Fibroblast of skin of back (primary cell): ENCODE data around the gene AOPEP.
A peak's percentile ranks its signal among the peaks of the same experiment; 100 is the strongest.

Experiments
- DNase-seq: peaks from one replicate; pipeline ENCODE4 v3.0.0-alpha.2; 2013

The AOPEP gene

GRCh38 chr9:94796687-94797086 lies 70.2 kb downstream of the AOPEP start:
- no peak for DNase-seq

DNA sequence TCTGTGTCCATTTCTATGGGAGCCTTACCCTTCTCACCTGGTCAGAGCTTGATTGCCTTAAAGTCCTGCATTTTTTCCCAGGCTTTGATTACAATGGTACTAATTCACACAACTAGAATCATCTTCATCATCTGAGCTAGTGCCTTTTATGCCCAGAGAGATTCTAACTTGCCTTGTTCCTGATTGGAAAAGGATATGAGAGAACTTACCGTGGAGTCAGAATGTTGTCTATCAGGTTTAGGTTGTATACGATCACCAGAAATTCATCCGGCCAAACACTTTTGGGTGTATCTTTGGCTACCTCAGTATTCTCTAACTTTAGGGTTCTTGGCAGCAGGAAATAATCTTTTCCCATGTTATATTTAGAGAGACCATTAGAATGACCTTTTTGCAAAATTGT lies 71.7 kb downstream of the AOPEP start:
- DNase-seq: no peak

GRCh38 chr9:94798708-94799107 lies 72.2 kb downstream of the AOPEP start:
- no peak for DNase-seq

GRCh38 chr9:94799578-94800264 lies 73.2 kb downstream of the AOPEP start:
- DNase-seq: peak; percentile 89

- DNase-seq: no peak
Measured at GRCh38 chr9:94800424-94801117, 74.1 kb downstream of the AOPEP start.

DNA sequence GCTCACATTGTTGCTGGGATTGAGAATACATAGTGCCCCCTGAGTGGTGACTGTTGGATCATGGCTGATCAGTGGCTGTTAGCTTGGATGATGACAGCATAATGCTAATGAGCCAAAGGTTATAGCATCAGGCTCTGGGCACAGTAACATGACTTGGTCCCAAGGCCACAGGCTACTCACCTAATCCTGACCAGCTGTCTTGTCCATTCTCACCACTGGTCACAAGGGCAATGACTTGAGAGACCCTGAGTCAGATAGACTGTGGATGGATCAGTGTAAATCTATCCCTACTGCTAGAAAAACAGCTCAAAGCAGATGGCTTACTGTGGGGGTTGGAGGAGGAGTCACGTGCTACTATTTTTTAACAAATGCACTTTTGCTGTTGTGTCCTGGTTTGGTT lies 74.7 kb downstream of the AOPEP start:
- DNase-seq: no peak

DNA sequence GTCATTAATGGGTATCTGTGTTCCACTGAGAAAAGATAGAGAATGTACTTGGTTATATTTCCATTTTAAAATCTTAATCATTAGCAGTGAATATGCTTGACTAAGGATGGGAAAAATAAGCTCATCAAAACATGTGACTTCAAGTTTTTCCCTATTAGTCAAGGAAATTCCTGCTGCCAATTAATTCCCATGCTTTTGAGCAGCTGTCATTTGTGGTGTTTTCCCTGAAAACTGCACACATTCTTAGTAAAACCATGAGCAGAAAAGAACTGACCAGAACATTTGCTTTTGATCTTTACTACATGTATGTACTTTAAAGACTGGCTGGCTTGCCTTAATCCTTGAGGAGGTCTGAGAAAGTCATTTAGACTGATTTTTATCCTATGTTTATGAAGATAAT lies 75.2 kb downstream of the AOPEP start:
- DNase-seq: peak; percentile 80

DNA sequence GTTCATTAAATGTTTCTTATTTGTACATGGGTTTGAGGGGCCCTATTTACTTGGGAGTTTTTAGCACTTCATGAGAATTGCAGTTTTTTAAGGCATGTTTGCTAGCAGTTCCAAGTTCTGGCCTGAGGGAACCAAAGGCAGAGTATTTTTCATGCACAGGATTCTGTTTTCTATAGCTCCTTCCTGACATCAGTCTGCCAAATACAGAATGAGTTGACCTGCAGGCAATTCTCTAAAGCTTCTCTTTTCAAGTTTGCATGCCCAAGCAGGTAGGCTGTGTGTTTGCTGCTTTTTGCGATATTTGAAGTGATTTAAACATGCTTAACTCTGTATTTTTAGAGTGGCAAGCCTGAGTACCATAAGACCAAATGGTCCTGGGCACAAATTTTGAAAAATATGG lies 75.8 kb downstream of the AOPEP start:
- no peak for DNase-seq

DNA sequence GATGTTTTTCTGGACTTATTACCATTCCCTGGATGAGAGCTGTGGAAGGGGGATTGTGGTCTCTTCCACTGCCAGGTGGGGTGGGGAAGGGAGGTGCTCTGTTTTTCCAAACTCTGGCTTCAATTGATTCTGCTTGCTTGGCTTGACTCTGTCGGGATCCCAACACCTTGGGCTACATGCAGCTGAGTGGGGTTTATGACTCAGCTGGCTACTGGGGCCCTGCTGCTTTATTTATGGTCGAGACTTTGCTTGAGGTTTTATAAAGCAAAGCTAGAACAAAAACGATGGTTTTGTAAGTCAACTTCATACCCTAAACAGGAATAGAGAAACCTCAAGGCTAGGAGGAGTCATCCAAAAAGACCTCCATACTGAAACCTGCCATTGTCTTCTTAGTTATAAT lies 76.3 kb downstream of the AOPEP start:
- DNase-seq: peak; percentile 54

DNA sequence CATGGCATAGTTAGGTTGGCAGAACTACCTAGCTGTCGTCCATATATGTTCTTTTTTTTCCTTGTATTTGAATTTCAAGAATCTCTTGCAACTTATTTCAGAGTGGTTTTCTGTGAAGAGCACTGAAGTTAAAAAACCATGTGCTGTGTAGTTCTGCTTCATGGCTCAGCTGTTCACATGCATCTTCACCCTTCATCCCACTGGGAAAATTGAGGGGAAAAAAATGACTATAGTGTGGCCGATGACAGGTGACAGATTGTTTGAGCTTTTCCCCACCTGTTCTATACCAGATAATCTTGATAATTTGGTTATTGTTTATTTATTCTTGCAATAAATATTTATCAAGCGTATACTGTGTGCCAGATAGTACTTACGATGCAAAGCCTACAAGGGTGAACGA lies 77.8 kb downstream of the AOPEP start:
- no peak for DNase-seq

- DNase-seq: no peak
Measured at GRCh38 chr9:94805051-94805489, 78.6 kb downstream of the AOPEP start.

GRCh38 chr9:94805585-94805984 lies 79.1 kb downstream of the AOPEP start:
- peak; percentile 61 for DNase-seq

DNA sequence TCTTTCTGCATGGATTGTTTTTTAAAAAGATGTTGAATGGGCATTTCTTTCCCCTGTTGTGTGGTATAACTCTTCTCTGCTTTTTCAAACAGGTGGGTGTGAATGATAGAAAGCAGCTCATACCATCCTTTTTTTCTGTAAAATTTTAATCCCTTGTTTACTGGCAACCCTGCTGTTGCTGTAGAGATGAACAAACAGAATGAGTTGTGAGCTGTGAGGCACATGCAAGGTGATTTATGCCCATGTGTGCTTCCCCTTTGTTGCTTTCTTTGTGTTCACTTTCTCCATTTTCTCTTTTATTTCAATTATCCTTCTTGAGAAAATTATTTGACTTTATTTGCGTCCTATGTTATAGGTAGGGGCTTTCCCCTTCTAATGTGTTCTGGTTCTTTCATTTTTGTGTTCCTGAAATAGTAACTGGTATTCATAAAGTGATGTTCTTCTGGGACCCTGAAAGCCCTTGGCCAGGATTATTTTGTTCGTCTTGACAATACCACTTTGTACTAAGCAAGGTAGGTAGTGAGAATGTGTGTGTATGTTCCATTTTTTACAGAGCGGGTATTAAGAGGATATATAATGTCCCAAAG lies 79.9 kb downstream of the AOPEP start:
- no peak for DNase-seq

- DNase-seq: no peak
Measured at GRCh38 chr9:94807556-94807955, 81.1 kb downstream of the AOPEP start.

- no peak for DNase-seq
Measured at GRCh38 chr9:94808926-94809700, 82.6 kb downstream of the AOPEP start.

DNA sequence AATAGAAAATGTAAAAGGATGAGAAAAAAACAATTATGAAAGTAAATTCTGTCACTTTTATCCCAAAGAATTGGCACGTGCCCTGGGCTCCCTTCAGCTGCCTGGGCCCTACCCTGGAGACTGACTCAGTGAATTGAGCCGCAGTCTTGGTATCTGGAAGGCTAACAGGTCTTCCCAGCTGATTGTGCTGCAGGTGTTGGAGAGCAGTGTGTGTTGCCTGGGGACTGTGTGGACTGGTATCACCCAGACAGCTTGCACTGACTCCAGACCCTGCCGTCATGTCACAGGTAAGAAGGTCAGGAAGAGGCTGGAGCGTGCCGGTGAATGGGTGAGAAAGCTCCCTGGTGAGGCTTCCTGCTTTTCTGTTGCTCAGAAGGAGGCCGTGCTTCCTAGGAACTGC lies 83.3 kb downstream of the AOPEP start:
- no peak for DNase-seq

DNA sequence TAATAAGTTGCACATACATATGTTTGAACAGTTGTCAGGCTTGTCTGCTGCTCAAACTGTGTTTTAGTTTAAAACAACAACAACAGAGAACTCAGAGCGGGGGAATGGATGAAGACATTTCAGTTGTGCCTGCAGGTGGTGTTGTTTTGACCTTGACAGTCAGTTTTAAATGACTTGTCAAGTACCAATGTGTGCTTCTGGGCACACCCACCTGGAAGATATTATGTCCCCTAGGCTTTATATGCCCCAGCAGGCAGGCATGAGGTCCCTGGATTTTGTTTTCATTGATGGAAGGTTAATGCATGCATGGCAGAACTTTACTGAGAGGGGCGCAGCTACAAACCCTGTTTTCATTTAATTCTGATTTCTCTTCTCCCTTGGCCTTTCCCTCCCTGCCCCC lies 84.6 kb downstream of the AOPEP start:
- DNase-seq: no peak

DNA sequence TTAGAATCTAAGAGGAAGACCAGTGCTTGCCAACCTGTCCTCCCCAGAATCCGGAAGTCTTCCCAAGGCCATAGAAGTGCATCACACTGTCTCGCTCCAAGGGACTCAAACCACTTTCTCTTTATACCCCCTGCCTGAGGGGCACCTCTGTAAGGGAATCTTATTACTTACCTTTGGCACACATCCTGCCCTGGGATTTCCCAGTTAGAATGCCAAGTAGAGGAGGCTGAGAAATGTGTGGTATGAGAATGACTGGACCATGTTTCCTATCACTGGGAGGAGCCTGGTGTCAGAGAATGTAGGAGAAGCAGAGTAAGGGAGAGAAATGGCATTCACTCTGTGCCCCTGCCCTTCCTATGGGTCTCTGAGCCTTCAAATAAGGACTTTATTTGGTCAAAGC lies 85.8 kb downstream of the AOPEP start:
- DNase-seq: peak; percentile 81

DNA sequence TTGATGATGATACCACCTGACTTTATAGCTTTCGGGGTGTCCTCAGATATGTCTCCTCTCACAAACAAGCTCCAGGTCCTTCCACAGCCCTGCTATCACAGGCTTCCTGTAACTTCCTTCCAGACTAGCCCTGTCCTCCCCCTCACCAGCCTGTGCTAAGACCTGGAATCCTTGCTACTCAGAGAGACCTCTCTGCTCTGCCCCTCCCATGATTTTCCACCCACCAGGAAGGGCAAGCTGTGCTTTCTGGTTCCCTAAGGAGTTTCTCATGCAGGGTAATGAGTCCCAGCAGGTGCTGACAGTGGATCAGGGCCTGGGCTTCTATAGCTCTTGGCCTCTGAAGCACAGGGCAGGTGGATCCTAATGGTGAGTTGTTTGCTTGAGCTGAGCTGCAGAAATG lies 86.9 kb downstream of the AOPEP start:
- no peak for DNase-seq

- peak; percentile 67 for DNase-seq
Measured at GRCh38 chr9:94817291-94818177, 91.0 kb downstream of the AOPEP start.

GRCh38 chr9:94818178-94818541 lies 91.7 kb downstream of the AOPEP start:
- peak; percentile 62 for DNase-seq

GRCh38 chr9:94819161-94819687 lies 92.7 kb downstream of the AOPEP start:
- no peak for DNase-seq
